Amniotic epithelial cell (primary cell): ENCODE data around the gene NYNRIN.
A peak's percentile ranks its signal among the peaks of the same experiment; 100 is the strongest.

Experiments
- DNase-seq: peaks from one replicate; pipeline ENCODE4 v3.0.0-alpha.2; 2010; ENCODE audit warnings: low read depth

NYNRIN gene

DNA sequence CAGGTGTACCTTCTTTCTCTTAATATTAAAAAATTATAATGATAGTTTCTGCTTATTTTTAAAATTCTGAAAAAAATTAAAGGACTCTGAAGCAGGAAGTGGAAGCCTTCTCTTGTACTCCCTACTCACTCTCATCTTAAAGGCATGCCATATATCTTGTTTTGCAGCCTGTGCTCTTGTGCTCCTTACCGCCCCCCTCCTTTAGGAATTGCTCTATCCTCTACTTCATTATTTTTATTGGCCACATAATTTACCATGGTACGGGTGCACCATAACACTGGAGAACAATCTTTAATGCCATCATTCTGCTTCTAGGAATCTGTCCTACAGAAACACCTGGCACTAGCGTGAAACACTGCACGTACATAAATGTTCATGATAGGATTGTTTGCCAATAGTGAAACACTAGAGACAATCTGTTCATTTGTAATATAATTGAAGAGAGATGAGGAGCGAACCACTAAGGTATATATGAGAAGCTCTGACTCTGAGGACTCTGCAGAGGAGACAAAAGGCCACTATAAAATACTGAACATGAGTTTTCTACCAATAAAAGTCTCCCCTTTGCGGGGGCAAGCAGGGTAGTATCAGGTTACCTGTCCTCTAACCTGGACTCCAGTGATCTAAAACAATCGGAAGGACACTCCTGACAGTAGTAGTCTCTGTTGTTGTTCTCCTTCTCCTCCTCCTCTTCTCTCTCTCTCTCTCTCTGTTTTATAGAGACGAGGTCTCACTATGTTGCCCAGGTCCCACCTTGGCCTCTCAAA is 6.3 kb upstream of the NYNRIN start:
- peak; percentile 82 for DNase-seq

DNA sequence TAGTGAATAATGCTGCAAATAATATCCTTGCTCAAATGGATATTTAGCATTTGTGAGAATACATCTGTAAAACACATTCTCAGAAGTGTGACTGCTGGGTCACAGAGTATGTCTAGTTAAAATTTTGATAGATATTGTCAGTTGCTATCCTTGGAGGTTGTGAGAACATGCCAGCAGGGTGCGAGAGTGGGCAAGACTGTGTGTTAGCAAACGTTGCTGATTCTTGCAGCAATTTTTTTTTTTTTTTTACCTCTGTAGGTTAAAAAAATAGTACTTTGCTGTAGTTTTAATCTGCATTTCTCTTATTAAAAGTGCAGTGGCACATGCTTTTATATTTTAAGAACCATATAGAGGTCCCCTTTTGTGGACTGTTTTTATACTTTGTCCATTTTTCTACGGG is 4.5 kb upstream of the NYNRIN start:
- no peak for DNase-seq

DNA sequence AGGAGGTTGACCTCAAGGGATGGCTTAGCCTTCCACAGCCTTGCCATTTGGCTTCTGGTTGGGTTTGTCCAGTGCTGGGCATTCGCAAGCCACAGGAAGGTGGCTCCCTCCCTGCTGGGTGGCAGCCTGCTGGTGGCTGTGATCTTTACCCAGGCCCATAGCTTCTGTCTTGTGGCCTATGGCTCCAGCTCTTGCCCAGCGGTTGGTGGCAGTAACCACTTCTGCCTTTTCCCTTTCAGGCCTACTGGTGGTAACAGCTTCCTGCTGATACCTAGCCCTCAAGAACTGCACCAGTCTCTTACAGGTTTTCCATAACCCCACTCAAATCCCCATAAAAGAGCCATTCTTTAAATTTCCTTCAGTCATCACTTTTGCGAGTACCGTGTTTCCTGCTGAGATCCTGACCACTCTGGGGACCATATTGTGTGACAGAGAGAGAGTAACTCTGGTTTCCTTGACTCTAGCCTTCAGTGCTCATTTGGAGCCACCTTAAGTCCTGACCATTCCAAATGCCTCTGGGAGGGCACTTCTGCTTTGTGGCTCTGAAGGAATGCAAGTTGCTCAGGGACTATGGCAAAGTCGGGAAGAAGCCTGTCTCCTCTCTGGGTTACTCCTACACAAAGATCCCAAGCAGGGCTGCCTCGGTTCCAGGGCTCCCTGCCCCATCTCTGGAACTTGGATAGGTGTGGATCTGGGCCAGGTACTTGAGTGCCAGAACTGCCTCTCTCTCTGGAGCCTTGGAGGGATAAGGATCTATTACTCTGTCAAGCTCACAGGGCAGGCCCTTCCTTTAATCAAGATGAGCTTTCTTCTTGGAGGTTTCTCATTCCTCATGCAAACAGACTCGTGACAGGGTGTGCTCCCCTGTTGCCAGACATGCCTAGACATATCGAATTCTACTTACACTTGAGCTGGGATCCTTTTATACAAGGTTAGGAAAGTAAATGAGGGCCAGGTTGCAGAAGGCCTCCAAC is 2.9 kb upstream of the NYNRIN start:
- DNase-seq = peak; percentile 18

DNA sequence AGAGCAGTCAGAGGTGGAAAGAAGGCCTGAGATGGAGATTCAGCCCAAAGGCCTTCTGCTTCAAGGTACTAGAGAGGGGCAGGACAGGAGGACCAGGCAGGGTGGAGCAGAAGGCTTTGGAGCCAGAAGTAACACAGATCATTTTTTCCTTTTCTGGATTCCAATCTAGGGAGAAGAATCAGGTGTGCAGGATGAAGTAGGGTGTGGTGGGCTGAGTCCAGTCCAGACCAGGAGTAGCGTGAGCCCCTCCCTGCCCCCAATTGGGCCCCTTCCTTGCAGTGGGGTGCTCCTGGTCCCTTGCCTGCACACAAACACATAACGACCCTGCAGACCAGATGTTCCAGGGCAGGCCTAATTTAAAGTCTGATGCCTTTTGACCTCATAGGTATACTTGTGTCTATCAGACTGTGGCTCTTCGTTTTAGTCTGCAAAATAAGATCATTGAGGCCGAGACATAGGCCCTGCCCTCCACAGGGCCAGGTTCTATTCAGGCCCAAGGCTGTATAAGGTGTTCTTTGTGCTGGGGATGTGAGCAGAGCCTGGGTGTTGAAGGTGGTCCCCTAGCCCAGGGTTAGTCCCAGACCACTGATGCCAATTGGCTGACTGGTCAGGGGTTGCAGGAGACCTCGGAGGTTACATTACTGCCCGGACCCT is 1.0 kb upstream of the NYNRIN start:
- DNase-seq = no peak

DNA sequence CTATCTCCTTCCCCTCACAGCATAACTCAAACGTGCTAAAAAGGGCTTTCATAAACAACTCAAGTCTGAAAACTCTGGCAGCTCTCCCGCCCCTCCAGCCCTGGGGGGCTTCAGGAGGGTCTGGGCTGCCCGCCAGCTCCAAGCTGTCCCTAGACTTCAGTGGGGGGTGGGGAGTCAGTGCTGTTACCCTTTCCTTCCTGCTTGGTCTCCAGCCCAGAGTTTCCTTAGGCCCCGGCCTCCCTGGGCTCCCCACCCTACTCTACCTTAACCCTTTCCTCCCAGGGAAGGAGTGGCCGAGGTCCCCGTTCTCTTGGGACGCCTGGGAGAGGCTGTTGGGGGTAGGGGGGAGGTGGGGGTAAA is 530 bp upstream of the NYNRIN start:
- DNase-seq = no peak

DNA sequence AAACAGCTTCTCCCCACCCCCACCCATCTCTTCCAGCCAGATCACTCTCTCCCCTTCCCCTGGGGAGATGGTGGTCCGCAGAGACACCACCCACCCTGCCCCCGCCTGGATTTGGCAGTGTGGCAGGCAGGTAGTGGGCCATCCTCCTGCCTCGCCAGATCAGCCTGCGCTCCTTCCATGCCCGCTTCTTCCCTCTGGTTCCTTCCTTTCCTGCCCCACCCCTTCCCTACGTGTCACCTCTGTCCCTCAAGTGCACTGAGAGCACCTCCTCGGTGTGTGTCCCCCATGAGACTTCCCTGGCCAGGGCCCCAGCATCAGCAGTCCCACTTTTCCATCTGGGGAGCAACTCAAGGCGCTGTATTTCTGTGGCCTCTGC is 632 bp downstream of the NYNRIN start:
- DNase-seq = no peak

DNA sequence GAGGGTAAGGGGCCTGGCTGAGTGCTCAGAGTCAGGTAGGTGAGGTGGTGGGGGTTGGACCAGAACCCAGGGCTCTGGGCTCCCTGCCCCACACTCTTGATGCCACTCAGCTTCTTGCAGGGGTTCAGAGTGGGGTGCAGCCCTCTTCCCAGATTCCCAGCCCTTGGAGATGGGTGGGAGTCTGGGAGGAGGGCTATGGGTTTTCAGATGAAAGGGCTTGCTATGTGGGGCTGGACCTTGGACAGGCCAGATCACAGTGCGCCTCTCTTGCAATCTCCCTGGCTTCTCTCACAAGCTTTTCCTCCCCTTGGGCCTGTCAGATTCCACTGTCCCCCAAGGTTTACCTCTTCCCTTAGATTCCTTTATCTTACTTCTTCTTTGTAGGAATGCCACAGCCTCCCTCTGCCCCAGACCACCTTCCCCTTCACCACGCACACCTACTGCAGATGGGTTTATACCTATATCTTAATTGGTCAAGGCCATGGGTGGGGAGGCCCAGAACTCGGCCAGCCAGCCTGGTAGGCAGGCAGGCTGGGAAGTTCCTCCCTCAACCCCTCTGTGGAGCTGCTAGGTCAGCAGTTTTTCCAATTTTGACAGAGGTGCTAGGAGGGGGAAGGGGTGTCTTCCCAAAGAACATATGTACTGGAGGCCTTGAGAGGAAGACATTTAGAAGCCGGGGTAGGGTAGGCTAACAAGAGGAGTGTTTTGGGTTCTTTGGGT is 1.4 kb downstream of the NYNRIN start:
- no peak for DNase-seq

DNA sequence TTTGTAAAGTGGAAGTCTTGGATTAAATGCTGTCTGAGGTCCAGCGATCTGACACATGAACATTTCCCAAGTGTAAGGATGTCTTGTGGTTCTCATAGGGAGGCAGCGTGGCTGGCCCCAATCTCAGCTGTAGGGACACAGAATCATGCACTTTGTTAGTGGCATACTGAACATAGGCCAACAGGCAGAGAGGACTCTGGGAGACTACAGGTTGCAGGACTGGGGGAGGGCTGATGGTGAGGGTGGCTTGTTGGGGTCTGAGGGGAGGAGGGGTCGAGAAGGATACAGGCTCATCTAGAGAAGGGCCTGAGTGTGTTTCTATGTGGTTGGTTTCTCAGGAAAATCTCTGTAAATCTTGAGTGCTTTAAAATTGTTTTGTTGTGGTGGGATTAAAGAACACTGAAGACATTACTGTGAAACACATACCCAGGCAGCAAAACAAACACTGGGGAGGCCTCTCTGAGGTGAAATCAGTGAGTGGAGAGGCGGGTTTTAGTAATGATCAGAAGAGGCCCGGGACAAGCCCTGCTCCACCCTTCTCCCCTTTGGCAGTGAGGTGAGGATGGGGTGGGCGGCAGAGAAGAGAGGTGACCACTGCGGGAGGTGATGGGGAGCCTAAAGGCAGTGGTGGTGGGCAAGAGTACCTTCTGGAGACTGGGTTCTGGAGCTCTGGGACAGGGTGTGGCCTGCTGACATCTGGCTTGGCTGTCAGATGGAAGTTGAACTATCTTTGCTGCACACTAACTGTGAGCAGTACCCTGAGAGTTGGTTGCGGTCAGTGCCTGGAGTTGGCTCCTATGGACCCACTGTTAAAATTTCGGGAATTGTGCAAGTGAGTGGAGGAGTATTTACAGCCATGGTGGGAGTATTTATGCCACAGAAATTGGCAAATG is 3.3 kb downstream of the NYNRIN start:
- no peak for DNase-seq

DNA sequence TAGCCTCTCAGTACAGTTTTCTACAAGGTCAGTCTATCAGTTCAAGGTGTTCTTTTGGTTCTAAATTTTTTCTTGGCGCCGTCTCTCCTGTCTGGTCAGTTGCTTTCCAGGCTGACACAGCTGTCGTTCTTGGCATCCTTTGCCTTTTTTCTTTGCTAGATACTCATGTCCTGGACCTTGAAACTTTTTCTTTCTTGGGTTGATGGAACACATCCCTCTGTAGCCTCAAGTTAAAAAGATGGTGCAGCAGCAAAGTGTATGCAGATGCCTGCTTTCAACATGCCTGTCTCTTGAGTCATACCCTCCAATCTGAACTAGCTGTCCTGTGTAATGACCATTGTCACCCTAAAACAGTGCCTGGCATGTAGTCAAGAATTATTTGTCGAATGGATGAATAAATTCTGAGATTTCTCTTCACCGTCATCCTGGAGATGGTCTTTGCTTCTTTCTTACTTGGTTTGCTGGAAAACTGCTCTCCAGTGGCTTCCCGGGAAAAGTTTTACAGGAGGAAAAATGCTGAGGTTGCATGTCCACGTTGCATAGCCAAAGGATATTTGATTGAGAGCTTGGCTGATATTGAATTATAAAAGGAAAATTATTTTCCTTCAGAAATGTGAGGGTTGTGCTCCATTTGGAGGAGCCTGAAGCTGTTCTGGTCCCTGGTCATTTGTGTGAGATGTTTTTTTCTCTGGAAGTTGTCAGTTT is 4.6 kb downstream of the NYNRIN start:
- DNase-seq = no peak

DNA sequence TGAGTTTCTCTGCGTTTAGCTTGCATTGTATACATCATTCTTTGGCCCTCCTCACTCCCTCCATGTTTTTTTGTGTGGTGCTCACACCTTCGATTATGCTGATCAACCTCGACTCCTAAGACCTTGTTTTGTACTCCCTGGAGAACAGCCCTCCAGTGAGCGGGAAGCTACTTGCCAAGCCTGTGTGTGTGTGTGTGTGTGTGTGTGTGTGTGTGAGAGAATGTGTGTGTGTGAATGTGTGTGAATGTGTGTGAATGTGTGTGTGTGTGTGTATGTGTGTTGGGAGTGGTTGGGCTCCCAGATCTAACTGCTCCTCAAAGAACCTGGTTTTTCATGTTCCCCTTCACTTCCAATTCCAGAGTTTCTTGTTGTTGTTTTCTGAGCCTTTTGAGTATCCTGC is 6.0 kb downstream of the NYNRIN start:
- DNase-seq = no peak

DNA sequence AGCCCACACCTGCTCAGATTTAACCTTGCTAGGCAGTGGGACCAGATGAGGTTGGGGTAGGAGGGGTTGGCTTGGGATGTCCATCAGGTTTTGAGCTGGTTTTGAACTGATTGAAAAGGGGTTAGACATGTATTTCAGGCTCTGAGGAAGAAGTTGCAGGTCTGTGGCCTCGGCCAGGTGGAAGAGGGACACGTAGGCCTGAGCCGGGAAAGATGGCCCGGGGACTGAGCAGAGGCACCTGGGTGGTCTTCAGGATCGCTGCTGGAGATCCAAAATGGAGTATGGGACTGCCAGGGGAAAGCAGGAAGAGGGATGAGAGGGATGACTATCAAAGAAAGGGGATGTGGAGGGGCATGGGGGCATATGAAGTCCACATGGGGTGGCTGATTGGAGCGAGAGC is 7.6 kb downstream of the NYNRIN start:
- DNase-seq = no peak

DNA sequence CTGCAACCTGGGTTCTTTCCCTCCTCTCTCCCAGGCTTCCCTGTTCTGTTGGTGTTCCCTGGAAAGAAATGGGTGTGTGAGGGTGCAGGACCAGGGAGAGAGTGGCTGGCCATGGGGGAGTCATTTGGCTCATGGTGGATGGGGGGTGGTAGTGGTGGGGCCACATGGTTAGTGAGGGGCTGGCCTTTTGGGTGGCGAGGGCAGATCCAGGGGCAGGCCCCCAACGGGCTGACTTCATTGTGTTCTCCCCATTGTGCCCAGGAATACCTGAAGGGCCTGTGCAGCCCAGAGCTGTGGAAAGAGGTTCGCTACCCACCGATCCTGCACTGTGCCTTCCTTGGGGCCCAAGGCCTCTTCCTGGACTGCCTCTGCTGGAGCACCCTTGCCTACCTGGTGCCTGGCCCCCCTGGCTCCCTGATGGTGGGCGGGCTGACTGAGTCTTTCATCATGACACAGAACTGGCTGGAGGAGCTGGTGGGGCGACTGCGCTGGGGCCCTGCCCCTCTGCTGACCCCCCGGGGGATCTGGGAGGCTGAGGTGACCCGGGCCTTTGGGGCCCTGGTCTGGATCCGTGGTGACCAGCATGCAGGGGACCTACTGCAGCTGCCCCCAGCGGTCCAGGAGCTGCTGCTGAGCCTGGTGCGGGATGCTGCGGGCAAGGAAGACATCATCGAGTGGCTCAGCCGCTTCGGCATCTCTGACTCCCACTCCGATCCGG is 9.0 kb downstream of the NYNRIN start:
- no peak for DNase-seq

DNA sequence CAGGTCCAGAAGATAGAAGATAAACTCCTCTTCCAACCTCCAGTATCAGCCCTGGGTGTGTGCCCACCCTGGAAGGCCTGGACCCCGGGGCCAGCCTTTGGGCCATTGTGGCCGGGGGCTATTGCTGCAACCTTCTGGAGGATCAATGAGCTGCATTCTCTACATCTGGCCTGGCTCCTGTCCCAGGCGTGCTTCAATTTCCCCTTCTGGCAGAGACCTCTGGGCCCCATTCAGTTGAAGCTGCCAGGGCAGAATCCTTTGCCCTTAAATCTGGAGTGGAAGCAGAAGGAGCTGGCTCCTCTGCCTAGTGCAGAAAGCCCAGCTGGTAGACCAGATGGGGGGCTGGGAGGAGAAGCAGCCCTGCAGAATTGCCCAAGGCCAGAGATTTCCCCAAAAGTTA is 10.0 kb downstream of the NYNRIN start:
- DNase-seq = no peak

DNA sequence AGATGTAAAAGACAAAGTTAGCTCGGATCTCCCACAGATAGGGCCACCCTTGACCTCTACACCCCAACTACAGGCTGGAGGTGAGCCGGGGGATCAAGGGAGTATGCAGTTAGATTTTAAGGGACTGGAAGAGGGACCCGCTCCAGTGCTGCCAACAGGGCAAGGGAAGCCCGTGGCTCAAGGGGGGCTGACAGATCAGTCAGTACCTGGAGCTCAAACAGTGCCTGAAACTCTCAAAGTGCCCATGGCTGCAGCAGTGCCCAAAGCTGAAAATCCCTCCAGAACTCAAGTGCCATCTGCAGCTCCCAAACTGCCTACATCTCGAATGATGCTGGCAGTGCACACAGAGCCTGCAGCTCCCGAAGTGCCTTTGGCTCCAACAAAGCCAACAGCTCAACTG is 10.4 kb downstream of the NYNRIN start:
- no peak for DNase-seq

DNA sequence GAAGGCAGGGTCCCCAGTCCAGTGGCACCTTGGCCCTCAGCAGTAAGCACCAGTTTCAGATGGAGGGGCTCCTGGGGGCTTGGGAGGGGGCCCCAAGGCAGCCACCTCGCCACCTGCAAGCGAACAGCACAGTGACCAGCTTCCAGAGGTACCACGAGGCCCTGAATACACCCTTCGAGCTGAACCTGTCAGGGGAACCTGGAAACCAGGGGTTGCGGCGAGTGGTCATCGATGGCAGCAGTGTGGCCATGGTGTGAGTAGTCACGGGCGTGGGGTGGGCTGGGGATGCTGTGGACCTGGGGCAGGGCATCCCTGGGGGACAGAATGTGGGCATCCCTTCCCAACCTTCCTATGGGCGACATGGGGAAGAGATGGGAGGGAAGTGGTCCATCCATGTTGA is 11.2 kb downstream of the NYNRIN start:
- no peak for DNase-seq

DNA sequence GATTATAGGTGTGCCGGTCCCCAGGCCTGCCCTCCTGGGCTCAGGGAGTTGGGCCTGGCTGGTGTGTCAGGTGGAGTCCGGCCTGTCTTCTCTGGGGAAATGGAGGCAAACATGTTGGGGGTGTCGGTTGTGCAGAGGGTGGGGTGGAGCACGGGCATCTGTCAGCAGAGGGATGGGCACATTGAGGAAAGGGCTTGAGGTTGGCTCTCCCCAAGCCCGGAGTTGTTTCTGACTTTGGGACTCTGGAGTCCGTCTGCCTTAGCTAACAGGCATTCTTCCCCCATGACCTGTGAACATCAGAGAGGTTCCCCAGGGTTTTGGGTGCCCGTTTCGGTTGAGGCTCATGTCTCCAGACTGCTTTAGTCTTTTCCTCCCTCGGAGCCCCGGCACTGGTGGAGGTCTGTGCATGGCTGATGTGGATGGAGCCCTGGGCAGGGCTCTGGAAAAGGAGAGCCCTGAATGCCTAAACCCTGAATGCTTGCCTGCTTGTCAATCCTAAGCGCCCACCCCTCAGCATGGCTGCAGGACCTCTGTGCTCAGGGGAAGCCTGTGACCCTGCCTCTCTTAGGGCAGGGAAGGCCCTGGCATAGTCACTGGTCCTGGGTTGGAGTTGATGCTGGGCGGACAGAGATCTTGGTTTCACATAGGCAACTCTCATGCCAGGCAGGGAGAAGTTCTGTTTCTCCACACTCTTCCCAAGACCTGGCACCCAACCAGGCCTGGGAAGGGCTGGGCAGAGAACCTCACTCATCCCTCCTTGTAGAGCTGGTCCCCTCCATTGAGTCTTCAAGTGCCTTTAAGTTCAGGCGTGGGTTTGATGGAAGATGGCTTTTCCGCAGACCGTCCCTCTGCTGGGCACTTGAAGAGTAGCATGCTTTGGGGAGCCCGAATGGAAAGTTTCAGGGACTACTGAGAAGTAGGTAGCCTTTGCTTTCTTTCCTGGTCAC is 12.9 kb downstream of the NYNRIN start:
- DNase-seq = peak; percentile 60

DNA sequence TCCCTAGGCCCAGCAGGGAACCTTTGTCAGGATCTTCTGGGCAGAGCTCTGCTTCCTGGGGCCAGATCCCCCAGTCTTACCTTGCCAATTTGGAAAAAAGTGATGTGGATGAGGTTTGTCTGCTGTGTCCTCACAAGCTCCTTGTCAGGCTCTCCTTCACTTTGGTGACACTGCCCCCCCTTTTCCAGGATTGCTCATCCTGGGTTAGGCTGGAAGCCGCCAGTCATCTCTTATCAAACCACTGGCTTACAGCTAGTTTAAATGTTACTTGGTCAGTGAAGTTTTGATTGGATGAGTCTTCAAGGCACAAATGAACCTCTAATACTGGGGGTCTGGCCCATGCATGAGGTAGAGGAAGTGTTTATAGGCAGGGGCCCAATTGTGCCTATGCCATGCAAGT is 15.3 kb downstream of the NYNRIN start:
- DNase-seq = no peak

DNA sequence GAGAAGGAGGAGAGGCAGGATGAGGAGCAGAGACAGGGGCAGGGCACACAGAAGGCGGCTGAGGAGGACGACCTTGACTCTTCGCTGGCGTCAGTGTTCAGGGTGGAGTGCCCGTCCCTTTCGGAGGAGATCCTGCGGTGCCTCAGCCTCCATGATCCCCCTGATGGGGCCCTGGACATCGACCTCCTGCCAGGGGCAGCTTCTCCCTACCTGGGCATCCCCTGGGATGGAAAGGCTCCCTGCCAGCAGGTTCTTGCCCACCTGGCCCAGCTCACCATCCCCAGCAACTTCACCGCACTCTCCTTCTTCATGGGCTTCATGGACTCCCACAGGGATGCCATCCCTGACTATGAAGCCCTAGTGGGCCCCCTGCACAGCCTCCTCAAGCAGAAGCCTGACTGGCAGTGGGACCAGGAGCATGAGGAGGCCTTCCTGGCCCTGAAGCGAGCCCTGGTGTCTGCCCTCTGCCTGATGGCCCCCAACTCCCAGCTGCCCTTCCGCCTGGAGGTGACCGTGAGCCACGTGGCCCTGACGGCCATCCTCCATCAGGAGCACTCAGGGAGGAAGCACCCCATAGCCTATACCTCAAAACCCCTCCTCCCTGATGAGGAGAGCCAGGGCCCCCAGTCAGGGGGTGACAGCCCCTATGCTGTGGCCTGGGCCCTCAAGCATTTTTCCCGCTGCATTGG is 16.1 kb downstream of the NYNRIN start:
- DNase-seq = no peak
